Mucosa of descending colon (tissue), 3 donors: ENCODE results near the gene NFASC. TPM values are rescaled to one million over a fixed set of nuclear protein-coding genes. Genes with fewer than 3 reads are reported as not detected.

Experiments
- ATAC-seq: fragments of 200-7000 bp; cut with Tn5 transposase; one replicate; pipeline ENCODE4 v1.9.1; 2020; ENCODE audit warnings: mild to moderate bottlenecking, moderate library complexity
- DNase-seq, 3 donors: peaks; one replicate each; pipeline ENCODE4 v3.0.0-alpha.2; 2020
- H3K36me3 ChIP-seq: fragments of 200-600 bp; one replicate; pipeline ENCODE4 v1.8.0; 2021; ENCODE audit warnings: low read depth, mild to moderate bottlenecking
- H3K4me1 ChIP-seq: fragments of 200-600 bp; one replicate; pipeline ENCODE4 v1.8.0; 2021; ENCODE audit warnings: low read depth, mild to moderate bottlenecking
- H3K4me3 ChIP-seq: fragments of 200-600 bp; one replicate; pipeline ENCODE4 v1.8.0; 2021; ENCODE audit warnings: mild to moderate bottlenecking
- H3K9me3 ChIP-seq: fragments of 200-600 bp; one replicate; pipeline ENCODE4 v1.8.0; 2021; ENCODE audit warnings: mild to moderate bottlenecking
- CTCF ChIP-seq: fragments of 200-600 bp; IDR thresholded peaks from one replicate; pipeline ENCODE4 v1.8.0; 2022; ENCODE audit warnings: antibody characterized with exemption, mild to moderate bottlenecking
- intact Hi-C, 2 donors: fragments of 100-400 bp; cut with DNase I in 1 of 2; cut with micrococcal nuclease in 1 of 2; formaldehyde crosslinking; loops; one replicate each; pipeline versions ENCODE4 v1.11.0 to v1.11.1; 2022; cut with DNase I, micrococcal nuclease
- total RNA-seq, 3 donors: library from RNA; stranded (reverse); fragmentation: NEBNext Ultra II Directional in 2 of 3; extraction: Animal tissue kit (Norgen Biotek cat#: 25700) in 2 of 3; gene quantifications; one replicate each; pipeline versions ENCODE4 v1.2.1 to v1.2.4, GENCODE V29; 2021 to 2023
- donor health status: DM: no; HTN: no; CAD: no; lungs with moderate emphysema.
- donor health status: DM: no; HTN: no; CAD: no.
- donor health status: DM: no; HTN: yes; CAD: no.

NFASC gene
- total RNA-seq, 3 donors from 2014 or later = 12.3 to 27.6 (median 22.7) TPM

GRCh38 chr1:204888294-204888693 is 17.6 kb downstream of the NFASC start:
- TF ChIP-seq CTCF = no peak
- H3K4me1 ChIP-seq = no peaks in the 10 kb centered on the region
- no peak overlapping the region for H3K4me3 ChIP-seq
- no peaks in the 10 kb centered on the region for H3K36me3 ChIP-seq
- intact Hi-C loops = no loop called here
- DNase-seq (no peak), ATAC-seq (no peak)
- no peaks in the 10 kb centered on the region for H3K9me3 ChIP-seq

- H3K4me3 ChIP-seq = no peak overlapping the region
- ATAC-seq = no peak
- intact Hi-C loops = no loop called here
- TF ChIP-seq CTCF = no peak
- no peaks in the 10 kb centered on the region for H3K4me1 ChIP-seq
- H3K36me3 ChIP-seq = no peaks in the 10 kb centered on the region
- DNase-seq = no peak
- no peaks in the 10 kb centered on the region for H3K9me3 ChIP-seq
Observed at GRCh38 chr1:204889681-204890383, 19.2 kb downstream of the NFASC start.

GRCh38 chr1:204891860-204892259 is 21.2 kb downstream of the NFASC start:
- TF ChIP-seq CTCF = no peak
- H3K36me3 ChIP-seq = no peaks in the 10 kb centered on the region
- H3K9me3 ChIP-seq = no peaks in the 10 kb centered on the region
- DNase-seq = no peak
- H3K4me1 ChIP-seq = no peaks in the 10 kb centered on the region
- intact Hi-C loops = no loop called here
- H3K4me3 ChIP-seq = no peak overlapping the region
- no peak for ATAC-seq

DNA sequence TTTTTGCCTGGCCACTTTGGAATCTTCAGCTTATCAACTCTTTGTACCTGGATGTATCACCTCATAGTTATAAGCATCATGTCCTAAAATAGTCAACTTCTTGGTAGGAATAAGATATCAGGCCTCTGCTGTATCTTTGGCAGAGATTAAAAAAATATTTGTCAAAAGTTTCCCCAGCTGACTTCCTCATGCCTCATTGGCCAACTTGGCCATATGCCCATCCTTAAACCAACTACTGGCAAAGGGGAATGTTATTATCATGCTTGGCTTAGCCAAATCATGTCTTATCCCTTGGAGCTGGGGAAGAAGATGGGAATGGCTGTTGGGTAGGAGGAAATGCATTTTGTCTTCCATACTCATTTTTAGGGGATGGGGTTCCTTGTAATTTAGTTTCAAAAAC is 23.4 kb downstream of the NFASC start:
- H3K9me3 ChIP-seq = no peaks in the 10 kb centered on the region
- intact Hi-C loops = no loop called here
- DNase-seq (no peak), ATAC-seq (no peak)
- no peaks in the 10 kb centered on the region for H3K36me3 ChIP-seq
- no peak overlapping the region for H3K4me3 ChIP-seq
- no peaks in the 10 kb centered on the region for H3K4me1 ChIP-seq
- no peak for TF ChIP-seq CTCF

GRCh38 chr1:204894606-204895005 is 23.9 kb downstream of the NFASC start:
- Histone ChIP-seq H3K4me1 (no peaks in the 10 kb centered on the region), H3K4me3 (no peak overlapping the region), H3K36me3 (no peaks in the 10 kb centered on the region), H3K9me3 (no peaks in the 10 kb centered on the region)
- TF ChIP-seq CTCF = no peak
- DNase-seq (no peak), ATAC-seq (no peak)
- intact Hi-C loops = no loop called here

- intact Hi-C loops = no loop called here
- no peak for TF ChIP-seq CTCF
- no peaks in the 10 kb centered on the region for H3K4me1 ChIP-seq
- ATAC-seq (no peak), DNase-seq (no peak)
- H3K4me3 ChIP-seq = no peak overlapping the region
- H3K9me3 ChIP-seq = no peaks in the 10 kb centered on the region
- no peaks in the 10 kb centered on the region for H3K36me3 ChIP-seq
Observed at GRCh38 chr1:204896023-204896422, 25.4 kb downstream of the NFASC start.
